Measurements from ENCODE around the gene ZNF22.

ZNF22 gene

GRCh38 chr10:45035673-45036072, 35.0 kb downstream of the ZNF22 start:
- Histone ChIP-seq H3K27me3 (ENCODE audit: control insufficient read depth, insufficient read depth, low read length, poor library complexity, severe bottlenecking) (no peaks in the 10 kb centered on the region), H3K4me3 (ENCODE audit: insufficient read depth, low read depth, low read length) (no peak overlapping the region), H3K4me1 (ENCODE audit: control insufficient read depth, insufficient read depth, low read length) (no peaks in the 10 kb centered on the region), H3K27ac (ENCODE audit: insufficient read depth, low read depth, low read length, poor library complexity, severe bottlenecking) (no peak overlapping the region), H3K9me3 (ENCODE audit: control insufficient read depth, low read length) (no peaks in the 10 kb centered on the region), H3K36me3 (ENCODE audit: control insufficient read depth, insufficient read depth, low read length) (no peaks in the 10 kb centered on the region)

- H3K27ac ChIP-seq (ENCODE audit: insufficient read depth, low read depth, low read length, poor library complexity, severe bottlenecking): no peak overlapping the region
- H3K36me3 ChIP-seq (ENCODE audit: control insufficient read depth, insufficient read depth, low read length): no peaks in the 10 kb centered on the region
- H3K4me1 ChIP-seq (ENCODE audit: control insufficient read depth, insufficient read depth, low read length): no peaks in the 10 kb centered on the region
- H3K27me3 ChIP-seq (ENCODE audit: control insufficient read depth, insufficient read depth, low read length, poor library complexity, severe bottlenecking): no peaks in the 10 kb centered on the region
- H3K9me3 ChIP-seq (ENCODE audit: control insufficient read depth, low read length): no peaks in the 10 kb centered on the region
- H3K4me3 ChIP-seq (ENCODE audit: insufficient read depth, low read depth, low read length): no peak overlapping the region
Observed at GRCh38 chr10:45040921-45041542, 40.3 kb downstream of the ZNF22 start.

GRCh38 chr10:45044290-45044689, 43.6 kb downstream of the ZNF22 start:
- no peak overlapping the region for H3K4me3 ChIP-seq (ENCODE audit: insufficient read depth, low read depth, low read length)
- 26 to 41% methylated on average over 7 of the region's 7 CpGs for WGBS, 2 experiments
- H3K4me1 ChIP-seq (ENCODE audit: control insufficient read depth, insufficient read depth, low read length): no peaks in the 10 kb centered on the region
- H3K27ac ChIP-seq (ENCODE audit: insufficient read depth, low read depth, low read length, poor library complexity, severe bottlenecking): no peak overlapping the region
- H3K36me3 ChIP-seq (ENCODE audit: control insufficient read depth, insufficient read depth, low read length): no peaks in the 10 kb centered on the region
- H3K27me3 ChIP-seq (ENCODE audit: control insufficient read depth, insufficient read depth, low read length, poor library complexity, severe bottlenecking): no peaks in the 10 kb centered on the region
- no peaks in the 10 kb centered on the region for H3K9me3 ChIP-seq (ENCODE audit: control insufficient read depth, low read length)

GRCh38 chr10:45050551-45051235, 50.0 kb downstream of the ZNF22 start:
- Histone ChIP-seq H3K27me3 (ENCODE audit: control insufficient read depth, insufficient read depth, low read length, poor library complexity, severe bottlenecking) (no peaks in the 10 kb centered on the region), H3K9me3 (ENCODE audit: control insufficient read depth, low read length) (no peaks in the 10 kb centered on the region)

GRCh38 chr10:45052700-45053099, 52.0 kb downstream of the ZNF22 start:
- Histone ChIP-seq H3K4me3 (ENCODE audit: insufficient read depth, low read depth, low read length) (no peak overlapping the region), H3K27me3 (ENCODE audit: control insufficient read depth, insufficient read depth, low read length, poor library complexity, severe bottlenecking) (no peaks in the 10 kb centered on the region), H3K36me3 (ENCODE audit: control insufficient read depth, insufficient read depth, low read length) (no peaks in the 10 kb centered on the region), H3K4me1 (ENCODE audit: control insufficient read depth, insufficient read depth, low read length) (no peaks in the 10 kb centered on the region), H3K27ac (ENCODE audit: insufficient read depth, low read depth, low read length, poor library complexity, severe bottlenecking) (no peak overlapping the region), H3K9me3 (ENCODE audit: control insufficient read depth, low read length) (no peaks in the 10 kb centered on the region)
- 69 to 77% methylated on average over 1 of the region's 1 CpG for WGBS, 2 experiments

More at GRCh38 chr10:45050551-45051235, 50.0 kb downstream of the ZNF22 start:
- no peak overlapping the region for H3K27ac ChIP-seq (ENCODE audit: insufficient read depth, low read depth, low read length, poor library complexity, severe bottlenecking)
- H3K36me3 ChIP-seq (ENCODE audit: control insufficient read depth, insufficient read depth, low read length): no peaks in the 10 kb centered on the region
- no peak overlapping the region for H3K4me3 ChIP-seq (ENCODE audit: insufficient read depth, low read depth, low read length)
- H3K4me1 ChIP-seq (ENCODE audit: control insufficient read depth, insufficient read depth, low read length): no peaks in the 10 kb centered on the region
- WGBS, 2 experiments: 89 to 93% methylated on average over 3 to 4 of the region's 4 CpGs

- H3K36me3 ChIP-seq (ENCODE audit: control insufficient read depth, insufficient read depth, low read length): no peaks in the 10 kb centered on the region
- no peaks in the 10 kb centered on the region for H3K9me3 ChIP-seq (ENCODE audit: control insufficient read depth, low read length)
- no peak overlapping the region for H3K4me3 ChIP-seq (ENCODE audit: insufficient read depth, low read depth, low read length)
- no peak overlapping the region for H3K27ac ChIP-seq (ENCODE audit: insufficient read depth, low read depth, low read length, poor library complexity, severe bottlenecking)
- 89% methylated on average over 1 of the region's 1 CpG; no CpG with 5 or more reads in 1 of the 2 experiments for WGBS, 2 experiments
- no peaks in the 10 kb centered on the region for H3K27me3 ChIP-seq (ENCODE audit: control insufficient read depth, insufficient read depth, low read length, poor library complexity, severe bottlenecking)
- H3K4me1 ChIP-seq (ENCODE audit: control insufficient read depth, insufficient read depth, low read length): no peaks in the 10 kb centered on the region
Observed at GRCh38 chr10:45053569-45054100, 52.9 kb downstream of the ZNF22 start.

All from ectodermal cell (in vitro differentiated cells).